GM12891 (cell line): ENCODE data around the gene STX19.

Source experiments
- POLR2A ChIP-seq: IDR thresholded peaks from 2 replicates; pipeline ENCODE4 v1.6.1; 2011; ENCODE audit warnings: low read depth, low read length, control low read depth
- TAF1 ChIP-seq: IDR thresholded peaks from 2 replicates; pipeline ENCODE4 v1.6.1; 2011; ENCODE audit warnings: low read depth, low read length, control low read depth

GRCh38 chr3:94069194-94069813 is 40.9 kb upstream of the STX19 start:
- TF ChIP-seq POLR2A (no peak), TAF1 (no peak)
